Central memory CD8-positive, alpha-beta T cell (primary cell): ENCODE data around the gene PHLDB2.

Experiments used
- ATAC-seq: fragments of 150-1000 bp; cut with Tn5 transposase; replicated peaks from 2 replicates; pipeline ENCODE4 v1.10.0; 2022; ENCODE audit warnings: mild to moderate bottlenecking, moderate FRiP score, moderate number of reproducible peaks; ENCODE audit not compliant: poor library complexity, severe bottlenecking; ENCODE audit errors: extremely low read depth
- DNase-seq, 2 donors: peaks; one replicate each; pipeline ENCODE4 v3.0.0; 2021; ENCODE audit warnings: low spot score in 2 of 2
- H3K27ac Mint-ChIP-seq: one replicate; pipeline ENCODE4 v1.8.0; 2022; ENCODE audit warnings: low read depth, mild to moderate bottlenecking, moderate library complexity, mixed read lengths
- H3K27me3 Mint-ChIP-seq: one replicate; pipeline ENCODE4 v1.8.0; 2022; ENCODE audit warnings: mixed read lengths
- H3K36me3 Mint-ChIP-seq: one replicate; pipeline ENCODE4 v1.8.0; 2022; ENCODE audit warnings: mild to moderate bottlenecking, moderate library complexity, mixed read lengths; ENCODE audit not compliant: insufficient read depth
- H3K4me1 Mint-ChIP-seq: one replicate; pipeline ENCODE4 v1.8.0; 2022; ENCODE audit warnings: mixed read lengths
- H3K4me3 Mint-ChIP-seq: one replicate; pipeline ENCODE4 v1.8.0; 2022; ENCODE audit warnings: mild to moderate bottlenecking, moderate library complexity, mixed read lengths
- H3K9me3 Mint-ChIP-seq: one replicate; pipeline ENCODE4 v1.8.0; 2022; ENCODE audit warnings: mixed read lengths

PHLDB2 gene

DNA sequence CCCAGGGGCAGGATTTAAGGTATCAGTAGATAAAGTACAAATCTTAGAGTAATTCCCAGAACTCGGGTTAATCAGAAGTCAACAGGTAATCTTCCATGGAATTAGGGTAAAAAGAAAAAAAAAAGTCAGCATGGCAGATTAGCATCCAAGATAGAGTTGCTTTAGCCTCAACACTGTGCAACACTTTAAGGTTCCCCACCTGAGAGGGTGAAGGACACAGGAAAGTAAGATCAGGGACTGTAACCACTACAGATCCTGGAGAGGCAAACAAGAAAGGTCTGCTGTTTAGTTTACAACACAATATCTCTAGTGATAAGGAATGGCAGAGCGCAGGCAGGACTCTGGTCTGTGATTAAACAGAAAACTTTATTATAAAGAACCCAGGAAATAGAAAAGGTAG lies 4.1 kb upstream of the PHLDB2 start:
- Mint-ChIP-seq H3K27ac (no peak overlapping the region), H3K9me3 (no peaks in the 10 kb centered on the region), H3K4me1 (peaks cover 11% of the 10 kb centered on the region), H3K36me3 (peaks cover 8% of the 10 kb centered on the region), H3K4me3 (no peak overlapping the region), H3K27me3 (no peaks in the 10 kb centered on the region)
- ATAC-seq: no peak
- DNase-seq: no peak

GRCh38 chr3:111856501-111856900 lies 2.6 kb upstream of the PHLDB2 start:
- ATAC-seq: no peak
- H3K27ac Mint-ChIP-seq: no peak overlapping the region
- DNase-seq: no peak
- no peaks in the 10 kb centered on the region for H3K27me3 Mint-ChIP-seq
- no peaks in the 10 kb centered on the region for H3K9me3 Mint-ChIP-seq
- H3K4me3 Mint-ChIP-seq: no peak overlapping the region
- peaks cover 14% of the 10 kb centered on the region for H3K36me3 Mint-ChIP-seq
- H3K4me1 Mint-ChIP-seq: peaks cover 16% of the 10 kb centered on the region

GRCh38 chr3:111857474-111857873 lies 1.6 kb upstream of the PHLDB2 start:
- H3K27me3 Mint-ChIP-seq: no peaks in the 10 kb centered on the region

GRCh38 chr3:111858642-111859041 lies 423 bp upstream of the PHLDB2 start:
- H3K27ac Mint-ChIP-seq: peak overlapping the region; percentile 78
- H3K4me3 Mint-ChIP-seq: peak overlapping the region; percentile 97
- peaks cover 17% of the 10 kb centered on the region for H3K36me3 Mint-ChIP-seq
- ATAC-seq: no peak
- H3K27me3 Mint-ChIP-seq: no peaks in the 10 kb centered on the region
- DNase-seq: no peak
- H3K4me1 Mint-ChIP-seq: peaks cover 18% of the 10 kb centered on the region
- no peaks in the 10 kb centered on the region for H3K9me3 Mint-ChIP-seq

More at GRCh38 chr3:111857474-111857873, 1.6 kb upstream of the PHLDB2 start:
- Mint-ChIP-seq H3K36me3 (peaks cover 14% of the 10 kb centered on the region), H3K4me1 (peaks cover 17% of the 10 kb centered on the region), H3K4me3 (peak overlapping the region; percentile 50), H3K9me3 (no peaks in the 10 kb centered on the region), H3K27ac (no peak overlapping the region)
- no peak for ATAC-seq
- DNase-seq: no peak

GRCh38 chr3:111859974-111860859 lies 1.2 kb downstream of the PHLDB2 start:
- Mint-ChIP-seq H3K27me3 (no peaks in the 10 kb centered on the region), H3K4me1 (peaks cover 31% of the 10 kb centered on the region), H3K36me3 (peaks cover 17% of the 10 kb centered on the region), H3K4me3 (peak overlapping the region; percentile 97), H3K9me3 (no peaks in the 10 kb centered on the region), H3K27ac (peak overlapping the region; percentile 78)
- DNase-seq (peak; percentile 29 to 63), ATAC-seq (peak; percentile 69)

GRCh38 chr3:111861391-111861790 lies 2.3 kb downstream of the PHLDB2 start:
- peaks cover 17% of the 10 kb centered on the region for H3K36me3 Mint-ChIP-seq
- peak overlapping the region; percentile 78 for H3K27ac Mint-ChIP-seq
- ATAC-seq (no peak), DNase-seq (no peak)
- H3K27me3 Mint-ChIP-seq: no peaks in the 10 kb centered on the region
- no peaks in the 10 kb centered on the region for H3K9me3 Mint-ChIP-seq
- peaks cover 31% of the 10 kb centered on the region for H3K4me1 Mint-ChIP-seq
- peak overlapping the region; percentile 97 for H3K4me3 Mint-ChIP-seq

DNA sequence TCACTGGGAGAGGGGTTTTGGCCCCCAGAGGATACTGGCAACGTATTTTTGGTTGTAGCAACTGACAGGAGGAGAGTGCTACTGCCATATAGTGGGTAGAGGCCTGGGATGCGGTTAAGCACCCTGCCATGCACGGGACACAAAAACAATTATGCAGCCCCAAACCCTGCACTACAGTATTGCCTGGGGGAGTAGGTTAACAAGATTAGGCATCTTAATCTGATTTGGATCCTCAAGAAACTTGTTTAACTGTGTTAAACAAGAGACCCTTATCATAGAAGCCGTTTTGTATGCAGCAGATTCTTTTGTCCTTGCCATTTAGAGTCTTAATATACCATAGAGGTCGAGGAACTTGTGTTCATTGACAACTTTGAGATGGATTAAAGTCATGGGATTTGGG lies 3.4 kb downstream of the PHLDB2 start:
- Mint-ChIP-seq H3K4me3 (no peak overlapping the region), H3K36me3 (peaks cover 17% of the 10 kb centered on the region), H3K27me3 (no peaks in the 10 kb centered on the region), H3K27ac (no peak overlapping the region), H3K9me3 (no peaks in the 10 kb centered on the region), H3K4me1 (peaks cover 31% of the 10 kb centered on the region)
- DNase-seq (no peak), ATAC-seq (no peak)

GRCh38 chr3:111862974-111863373 lies 3.9 kb downstream of the PHLDB2 start:
- H3K27ac Mint-ChIP-seq: no peak overlapping the region
- DNase-seq: no peak
- no peaks in the 10 kb centered on the region for H3K27me3 Mint-ChIP-seq
- H3K9me3 Mint-ChIP-seq: no peaks in the 10 kb centered on the region
- no peak overlapping the region for H3K4me3 Mint-ChIP-seq
- peaks cover 17% of the 10 kb centered on the region for H3K36me3 Mint-ChIP-seq
- no peak for ATAC-seq
- H3K4me1 Mint-ChIP-seq: peaks cover 31% of the 10 kb centered on the region

- no peak for DNase-seq
- no peaks in the 10 kb centered on the region for H3K27me3 Mint-ChIP-seq
- no peak for ATAC-seq
- no peak overlapping the region for H3K27ac Mint-ChIP-seq
- peaks cover 31% of the 10 kb centered on the region for H3K4me1 Mint-ChIP-seq
- no peak overlapping the region for H3K4me3 Mint-ChIP-seq
- H3K36me3 Mint-ChIP-seq: peaks cover 16% of the 10 kb centered on the region
- no peaks in the 10 kb centered on the region for H3K9me3 Mint-ChIP-seq
Observed at GRCh38 chr3:111863942-111864694, 5.1 kb downstream of the PHLDB2 start.

GRCh38 chr3:111864821-111865656 lies 6.0 kb downstream of the PHLDB2 start:
- Mint-ChIP-seq H3K9me3 (no peaks in the 10 kb centered on the region), H3K4me1 (peaks cover 37% of the 10 kb centered on the region), H3K27ac (no peak overlapping the region), H3K36me3 (peaks cover 10% of the 10 kb centered on the region), H3K4me3 (no peak overlapping the region), H3K27me3 (no peaks in the 10 kb centered on the region)
- no peak for DNase-seq
- no peak for ATAC-seq

DNA sequence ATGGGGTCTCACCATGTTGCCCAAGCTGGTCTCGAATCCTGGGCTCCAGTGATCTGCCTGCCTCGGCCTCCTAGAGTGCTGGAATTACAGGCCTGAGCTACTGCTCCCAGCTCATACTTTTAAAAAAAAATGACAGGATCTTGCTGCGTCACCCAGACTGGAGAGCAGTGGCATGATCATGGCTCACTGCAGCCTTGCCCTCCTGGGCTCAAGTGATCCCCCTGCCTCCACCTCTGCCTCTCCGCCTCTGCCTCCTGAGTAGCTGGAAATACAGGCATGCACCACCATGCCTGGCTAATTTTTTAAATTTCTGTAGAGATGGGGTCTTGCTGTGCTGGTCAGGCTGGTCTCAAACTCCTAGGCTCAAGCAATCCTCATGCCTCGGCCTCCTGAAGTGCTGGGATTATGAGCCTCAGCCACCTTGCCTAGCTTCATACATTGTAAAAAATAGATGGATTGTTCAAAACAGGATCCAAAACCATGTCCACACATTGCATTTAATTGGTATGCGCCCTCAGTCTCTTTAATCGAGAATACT lies 8.9 kb downstream of the PHLDB2 start:
- Mint-ChIP-seq H3K4me1 (peaks cover 20% of the 10 kb centered on the region), H3K27me3 (no peaks in the 10 kb centered on the region), H3K4me3 (no peak overlapping the region), H3K27ac (no peak overlapping the region), H3K36me3 (peaks cover 5% of the 10 kb centered on the region), H3K9me3 (no peaks in the 10 kb centered on the region)
- ATAC-seq (no peak), DNase-seq (no peak)

DNA sequence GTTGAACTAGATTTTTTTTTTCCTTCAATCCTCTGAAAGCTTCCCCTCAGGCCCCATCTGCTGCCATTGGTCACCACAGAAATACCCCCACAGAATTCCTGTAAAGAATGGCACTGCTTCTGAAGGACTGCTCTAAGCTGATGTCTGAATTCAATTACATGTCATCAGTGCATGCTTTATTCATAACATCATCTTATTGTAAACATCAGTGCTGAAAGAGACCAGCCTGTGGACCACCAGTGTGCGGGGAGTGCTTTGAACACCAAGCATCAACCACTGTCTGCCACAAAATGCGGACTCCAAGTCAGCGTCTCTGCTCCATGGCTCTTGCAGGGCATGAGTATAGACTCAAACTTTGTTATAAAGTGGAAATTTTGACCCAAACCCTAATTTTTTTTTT lies 11.6 kb downstream of the PHLDB2 start:
- Mint-ChIP-seq H3K27ac (no peak overlapping the region), H3K9me3 (no peaks in the 10 kb centered on the region), H3K27me3 (no peaks in the 10 kb centered on the region), H3K4me1 (peaks cover 6% of the 10 kb centered on the region), H3K4me3 (no peak overlapping the region), H3K36me3 (peaks cover 4% of the 10 kb centered on the region)
- DNase-seq (no peak), ATAC-seq (no peak)
